ENCODE results near the gene DOCK11. TPM values are rescaled to one million over a fixed set of nuclear protein-coding genes. Genes with fewer than 3 reads are reported as not detected.

The DOCK11 gene
- total RNA-seq, 2 experiments from 2014 or later = 27.0 to 34.7 TPM

GRCh38 chrX:118669435-118669834, 173.8 kb downstream of the DOCK11 start:
- ChIA-PET POLR2A (no interaction called here), CTCF (ENCODE audit: unreplicated experiment) (no interaction called here)
- H3K4me2 ChIP-seq (ENCODE audit: low read length) = no peak overlapping the region
- intact Hi-C loops (cut with micrococcal nuclease; ENCODE audit: unreplicated experiment) = no loop called here
- no peaks in the 10 kb centered on the region for H4K20me1 ChIP-seq (ENCODE audit: insufficient read depth, low read length)
- no peaks in the 10 kb centered on the region for H3K9me2 ChIP-seq (ENCODE audit: insufficient read depth, low read length)
- no peaks in the 10 kb centered on the region for H3K79me2 ChIP-seq (ENCODE audit: insufficient read depth, low read depth, low read length)
- H3K4me1 ChIP-seq (ENCODE audit: insufficient read depth, low read length, poor library complexity, severe bottlenecking) = no peaks in the 10 kb centered on the region
- no peak overlapping the region for H3K4me3 ChIP-seq (ENCODE audit: low read depth, low read length, poor library complexity, severe bottlenecking)
- no peak overlapping the region for H3K27ac ChIP-seq (ENCODE audit: low read depth, low read length, poor library complexity, severe bottlenecking)
- TF ChIP-seq, protein P1, sequence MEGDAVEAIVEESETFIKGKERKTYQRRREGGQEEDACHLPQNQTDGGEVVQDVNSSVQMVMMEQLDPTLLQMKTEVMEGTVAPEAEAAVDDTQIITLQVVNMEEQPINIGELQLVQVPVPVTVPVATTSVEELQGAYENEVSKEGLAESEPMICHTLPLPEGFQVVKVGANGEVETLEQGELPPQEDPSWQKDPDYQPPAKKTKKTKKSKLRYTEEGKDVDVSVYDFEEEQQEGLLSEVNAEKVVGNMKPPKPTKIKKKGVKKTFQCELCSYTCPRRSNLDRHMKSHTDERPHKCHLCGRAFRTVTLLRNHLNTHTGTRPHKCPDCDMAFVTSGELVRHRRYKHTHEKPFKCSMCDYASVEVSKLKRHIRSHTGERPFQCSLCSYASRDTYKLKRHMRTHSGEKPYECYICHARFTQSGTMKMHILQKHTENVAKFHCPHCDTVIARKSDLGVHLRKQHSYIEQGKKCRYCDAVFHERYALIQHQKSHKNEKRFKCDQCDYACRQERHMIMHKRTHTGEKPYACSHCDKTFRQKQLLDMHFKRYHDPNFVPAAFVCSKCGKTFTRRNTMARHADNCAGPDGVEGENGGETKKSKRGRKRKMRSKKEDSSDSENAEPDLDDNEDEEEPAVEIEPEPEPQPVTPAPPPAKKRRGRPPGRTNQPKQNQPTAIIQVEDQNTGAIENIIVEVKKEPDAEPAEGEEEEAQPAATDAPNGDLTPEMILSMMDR (conservative IDR thresholded peaks at IDR 0.05; ENCODE audit: low read length) = no peak
- no peak for TF ChIP-seq EZH2phosphoT487 (IDR thresholded peaks at IDR 0.05; ENCODE audit: borderline replicate concordance, low read depth, low read length)
- no peak overlapping the region for H2AFZ ChIP-seq (ENCODE audit: low read length)
- peaks cover 9% of the 10 kb centered on the region for H3K36me3 ChIP-seq (ENCODE audit: insufficient read depth, low read length)
- BruUV-seq (replicated peaks) = no TSS peak
- no peak for DNase-seq (ENCODE audit: low spot score)
- H3K9me3 ChIP-seq (ENCODE audit: low read length) = no peaks in the 10 kb centered on the region

GRCh38 chrX:118675326-118675965, 179.8 kb downstream of the DOCK11 start:
- H3K4me1 ChIP-seq (ENCODE audit: insufficient read depth, low read length, poor library complexity, severe bottlenecking) = no peaks in the 10 kb centered on the region
- TF ChIP-seq, protein P1 (conservative IDR thresholded peaks at IDR 0.05; ENCODE audit: low read length) = no peak
- TF ChIP-seq EZH2phosphoT487 (IDR thresholded peaks at IDR 0.05; ENCODE audit: borderline replicate concordance, low read depth, low read length) = no peak
- no peak overlapping the region for H3K27ac ChIP-seq (ENCODE audit: low read depth, low read length, poor library complexity, severe bottlenecking)
- DNase-seq (ENCODE audit: low spot score) = no peak
- no peaks in the 10 kb centered on the region for H4K20me1 ChIP-seq (ENCODE audit: insufficient read depth, low read length)
- H3K4me2 ChIP-seq (ENCODE audit: low read length) = no peak overlapping the region
- H3K9me3 ChIP-seq (ENCODE audit: low read length) = no peaks in the 10 kb centered on the region
- CTCF ChIA-PET (ENCODE audit: unreplicated experiment) = no interaction called here
- no peak overlapping the region for H2AFZ ChIP-seq (ENCODE audit: low read length)
- intact Hi-C loops (cut with micrococcal nuclease; ENCODE audit: unreplicated experiment) = no loop called here
- H3K36me3 ChIP-seq (ENCODE audit: insufficient read depth, low read length) = peaks cover 10% of the 10 kb centered on the region
- POLR2A ChIA-PET = no interaction called here
- BruUV-seq (replicated peaks) = no TSS peak
- H3K79me2 ChIP-seq (ENCODE audit: insufficient read depth, low read depth, low read length) = no peaks in the 10 kb centered on the region
- H3K4me3 ChIP-seq (ENCODE audit: low read depth, low read length, poor library complexity, severe bottlenecking) = no peak overlapping the region
- no peaks in the 10 kb centered on the region for H3K9me2 ChIP-seq (ENCODE audit: insufficient read depth, low read length)

DNA sequence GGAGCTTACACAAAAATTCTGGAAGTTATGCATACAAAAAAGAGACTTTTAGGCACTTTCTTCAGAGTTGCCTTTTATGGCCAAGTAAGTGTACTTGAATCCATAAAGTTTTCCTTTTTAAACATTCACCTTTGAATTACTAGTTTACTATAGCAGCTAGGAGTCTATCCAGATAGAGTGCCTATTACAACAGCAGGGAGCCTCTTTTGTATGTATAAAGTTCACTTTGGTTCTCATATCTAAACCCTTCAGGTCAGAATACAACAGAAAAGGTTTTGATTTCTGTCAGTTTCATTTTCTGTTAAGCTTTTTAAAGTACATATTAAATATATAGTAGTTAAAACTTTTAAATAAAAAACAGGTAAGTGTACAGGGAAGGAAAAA, 180.3 kb downstream of the DOCK11 start:
- TF ChIP-seq EZH2phosphoT487 (IDR thresholded peaks at IDR 0.05; ENCODE audit: borderline replicate concordance, low read depth, low read length) = no peak
- TF ChIP-seq, protein P1 (conservative IDR thresholded peaks at IDR 0.05; ENCODE audit: low read length) = no peak
- Histone ChIP-seq H4K20me1 (ENCODE audit: insufficient read depth, low read length) (no peaks in the 10 kb centered on the region), H3K79me2 (ENCODE audit: insufficient read depth, low read depth, low read length) (no peaks in the 10 kb centered on the region), H3K9me2 (ENCODE audit: insufficient read depth, low read length) (no peaks in the 10 kb centered on the region), H3K9me3 (ENCODE audit: low read length) (no peaks in the 10 kb centered on the region), H2AFZ (ENCODE audit: low read length) (no peak overlapping the region), H3K4me2 (ENCODE audit: low read length) (no peak overlapping the region), H3K4me1 (ENCODE audit: insufficient read depth, low read length, poor library complexity, severe bottlenecking) (no peaks in the 10 kb centered on the region), H3K27ac (ENCODE audit: low read depth, low read length, poor library complexity, severe bottlenecking) (no peak overlapping the region), H3K36me3 (ENCODE audit: insufficient read depth, low read length) (peaks cover 10% of the 10 kb centered on the region), H3K4me3 (ENCODE audit: low read depth, low read length, poor library complexity, severe bottlenecking) (no peak overlapping the region)
- no peak for DNase-seq (ENCODE audit: low spot score)
- ChIA-PET CTCF (ENCODE audit: unreplicated experiment) (no interaction called here), POLR2A (no interaction called here)
- BruUV-seq (replicated peaks) = no TSS peak
- intact Hi-C loops (cut with micrococcal nuclease; ENCODE audit: unreplicated experiment) = no loop called here
